Suprapubic skin (tissue), 4 donors: ENCODE measurements around the gene DAP. TPM values are rescaled to one million over a fixed set of nuclear protein-coding genes. Genes with fewer than 3 reads are reported as not detected.

Experiments used
- DNase-seq, 2 donors: peaks; one replicate each; pipeline ENCODE4 v3.0.0-alpha.2; 2019; ENCODE audit warnings: low spot score in 2 of 2
- H3K27ac ChIP-seq: fragments of 200-600 bp; sonication (generic); one replicate; pipeline ENCODE4 v1.5.1; 2019
- H3K27me3 ChIP-seq: fragments of 200-600 bp; sonication (generic); one replicate; pipeline ENCODE4 v1.5.1; 2019
- H3K36me3 ChIP-seq: fragments of 200-600 bp; sonication (generic); one replicate; pipeline ENCODE4 v1.5.1; 2019
- H3K4me1 ChIP-seq: fragments of 200-600 bp; sonication (generic); one replicate; pipeline ENCODE4 v1.5.1; 2019
- H3K4me3 ChIP-seq: fragments of 200-600 bp; sonication (generic); one replicate; pipeline ENCODE4 v1.5.1; 2019; ENCODE audit warnings: mild to moderate bottlenecking
- H3K9me3 ChIP-seq: fragments of 200-600 bp; sonication (generic); one replicate; pipeline ENCODE4 v1.5.1; 2019
- CTCF ChIP-seq, 2 donors: fragments of 200-600 bp in 1 of 2; fragments of 450-650 bp in 1 of 2; sonication (generic) in 1 of 2; IDR thresholded peaks; one replicate each; pipeline ENCODE4 v1.5.1; 2016 to 2019; ENCODE audit warnings: antibody characterized with exemption in 2 of 2, mild to moderate bottlenecking in 1 of 2, moderate library complexity in 1 of 2
- EP300 ChIP-seq: sonication (generic); formaldehyde crosslinking; IDR thresholded peaks from one replicate; pipeline ENCODE4 v1.6.1; 2017; ENCODE audit warnings: antibody characterized with exemption
- POLR2A ChIP-seq, 2 donors: fragments of 450-650 bp; IDR thresholded peaks; one replicate each; pipeline ENCODE4 v1.6.1; 2017; ENCODE audit warnings: antibody characterized with exemption in 2 of 2, mild to moderate bottlenecking in 2 of 2, moderate library complexity in 2 of 2
- POLR2AphosphoS5 ChIP-seq, 3 donors: sonication (generic); formaldehyde crosslinking; IDR thresholded peaks; one replicate each; pipeline ENCODE4 v1.6.1; 2017; ENCODE audit warnings: antibody characterized with exemption in 3 of 3
- WGBS: methylation state at CpG from one replicate; pipeline ENCODE4 v1.1.5; 2018; 5-methylcytosine and 5-hydroxymethylcytosine counted together
- total RNA-seq, 4 donors: library from RNA; depleted of rRNA; stranded (reverse); fragments of >200 nt; gene quantifications; one replicate each; pipeline ENCODE4 v1.1.0, GENCODE V29; 2016

The DAP gene
- total RNA-seq, 4 donors from 2014 or later, result 37.8 to 71.7 (median 56.4) TPM

DNA sequence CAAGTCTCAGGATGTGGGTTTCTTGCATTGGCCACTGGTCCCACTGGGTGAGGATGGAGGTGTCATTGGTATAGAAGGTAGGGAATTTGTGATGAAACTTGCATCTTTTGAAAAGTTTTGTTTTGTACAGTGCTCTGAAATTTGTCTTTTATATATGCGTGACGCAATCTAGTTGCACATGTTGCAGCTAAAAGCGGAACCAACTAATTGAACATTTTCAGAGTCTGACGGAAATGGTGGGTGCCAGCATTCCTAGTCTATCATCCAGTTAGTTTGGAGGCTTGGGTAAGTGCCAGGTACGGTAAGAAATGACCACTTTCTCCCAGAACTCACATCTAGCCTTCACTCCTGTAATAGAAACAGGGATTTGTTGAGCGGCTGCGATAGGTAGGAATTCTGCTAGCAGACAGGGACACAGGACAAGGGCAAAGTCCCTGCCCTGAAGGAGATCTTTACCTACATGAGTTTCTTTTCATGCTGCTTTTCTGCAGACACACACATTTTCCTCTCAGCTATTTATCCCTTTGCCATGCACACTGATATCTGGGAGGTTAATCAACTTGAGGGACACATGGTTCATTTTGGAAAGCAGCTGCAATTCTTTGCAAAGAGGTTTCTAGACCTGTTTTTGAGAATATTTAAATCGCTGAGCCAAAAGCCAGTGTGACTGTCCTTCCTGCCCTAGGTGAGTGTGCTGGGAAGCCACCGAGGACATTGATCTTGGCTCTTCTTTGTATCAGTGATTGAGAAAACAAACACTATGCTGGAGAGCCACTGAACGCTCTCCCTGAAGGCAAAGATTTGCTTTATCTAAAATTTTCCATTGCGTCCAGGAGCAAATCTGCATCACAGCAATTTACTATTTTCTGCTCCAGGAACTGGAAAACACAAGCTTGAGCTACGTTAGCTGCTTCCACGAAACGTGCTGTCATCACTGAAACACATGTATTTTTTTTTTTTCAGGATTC lies 89.7 kb downstream of the DAP start:
- Histone ChIP-seq H3K4me3 (no peak overlapping the region), H3K27me3 (no peaks in the 10 kb centered on the region), H3K36me3 (no peaks in the 10 kb centered on the region), H3K4me1 (no peaks in the 10 kb centered on the region), H3K27ac (no peak overlapping the region), H3K9me3 (no peaks in the 10 kb centered on the region)
- 71% methylated on average over 14 of the region's 14 CpGs for WGBS
- DNase-seq, result no peak
- no peak for TF ChIP-seq CTCF (IDR thresholded peaks at IDR 0.05)
- TF ChIP-seq POLR2AphosphoS5 (IDR thresholded peaks at IDR 0.05), result no peak
- no peak for TF ChIP-seq POLR2A (IDR thresholded peaks at IDR 0.05)
- TF ChIP-seq EP300, result no peak

GRCh38 chr5:10669983-10670382 lies 91.1 kb downstream of the DAP start:
- Histone ChIP-seq H3K27me3 (no peaks in the 10 kb centered on the region), H3K27ac (no peak overlapping the region), H3K36me3 (no peaks in the 10 kb centered on the region), H3K9me3 (no peaks in the 10 kb centered on the region), H3K4me1 (no peaks in the 10 kb centered on the region), H3K4me3 (no peak overlapping the region)
- no peak for DNase-seq
- 97% methylated on average over 1 of the region's 1 CpG for WGBS
- TF ChIP-seq EP300 (no peak), POLR2AphosphoS5 (IDR thresholded peaks at IDR 0.05) (no peak), CTCF (IDR thresholded peaks at IDR 0.05) (no peak), POLR2A (IDR thresholded peaks at IDR 0.05) (no peak)

DNA sequence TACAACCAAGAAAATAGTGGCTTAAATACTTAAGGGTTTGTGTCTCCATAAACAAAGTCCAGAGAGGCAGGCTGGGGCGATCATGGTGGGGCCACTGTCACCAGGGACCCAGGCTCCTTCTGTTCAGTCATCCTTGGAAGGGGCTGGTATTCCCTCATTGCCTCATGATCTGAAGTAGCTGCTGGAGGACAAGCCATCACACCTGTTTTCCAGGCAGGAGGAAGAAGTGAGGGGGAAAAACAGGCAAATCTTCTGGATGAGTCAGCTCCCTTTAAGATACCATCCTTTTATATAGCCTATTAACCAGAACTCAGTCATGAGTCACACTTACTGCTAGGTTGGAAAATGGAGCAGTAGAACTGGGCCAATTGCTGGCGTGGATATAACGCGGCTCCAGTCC lies 92.3 kb downstream of the DAP start:
- H3K4me3 ChIP-seq, result no peak overlapping the region
- TF ChIP-seq CTCF (IDR thresholded peaks at IDR 0.05) (no peak), POLR2A (IDR thresholded peaks at IDR 0.05) (no peak), EP300 (no peak), POLR2AphosphoS5 (IDR thresholded peaks at IDR 0.05) (no peak)
- no peaks in the 10 kb centered on the region for H3K9me3 ChIP-seq
- 87% methylated on average over 4 of the region's 4 CpGs for WGBS
- H3K27ac ChIP-seq, result no peak overlapping the region
- H3K4me1 ChIP-seq, result peaks cover 6% of the 10 kb centered on the region
- H3K27me3 ChIP-seq, result no peaks in the 10 kb centered on the region
- no peak for DNase-seq
- no peaks in the 10 kb centered on the region for H3K36me3 ChIP-seq

DNA sequence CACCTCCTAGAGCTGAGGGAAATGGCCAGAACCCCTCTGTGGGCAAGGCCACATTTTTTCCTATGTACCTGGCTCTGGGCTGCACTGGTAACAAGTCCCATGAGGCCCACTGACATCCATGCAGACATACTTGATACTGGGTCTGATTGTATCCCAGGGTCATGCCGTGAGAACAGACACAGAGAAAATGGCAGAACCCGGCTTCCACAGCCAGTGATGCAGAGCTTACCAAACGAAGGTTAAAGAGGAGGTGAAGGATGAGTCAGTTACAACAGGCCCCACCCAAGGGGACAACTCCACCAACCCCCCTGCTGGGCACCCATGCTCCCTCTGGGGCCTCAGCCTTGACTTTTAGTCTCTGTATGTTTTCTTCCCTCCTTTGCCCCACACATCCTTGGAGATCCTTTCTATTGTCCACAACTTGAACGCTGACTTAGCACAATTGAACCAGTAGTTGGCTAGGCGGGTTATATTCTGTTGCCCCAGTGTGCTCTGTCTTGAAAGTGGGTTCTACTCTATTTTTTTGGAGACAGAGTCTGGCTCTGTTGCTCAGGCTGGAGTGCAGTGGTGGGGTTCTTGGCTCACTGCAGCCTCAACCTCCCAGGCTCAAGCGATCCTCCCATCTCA lies 93.5 kb downstream of the DAP start:
- DNase-seq, result no peak
- Histone ChIP-seq H3K27me3 (no peaks in the 10 kb centered on the region), H3K27ac (no peak overlapping the region), H3K4me3 (no peak overlapping the region), H3K36me3 (no peaks in the 10 kb centered on the region), H3K9me3 (no peaks in the 10 kb centered on the region), H3K4me1 (peaks cover 13% of the 10 kb centered on the region)
- 82% methylated on average over 6 of the region's 6 CpGs for WGBS
- no peak for TF ChIP-seq POLR2AphosphoS5 (IDR thresholded peaks at IDR 0.05)
- no peak for TF ChIP-seq EP300
- no peak for TF ChIP-seq CTCF (IDR thresholded peaks at IDR 0.05)
- no peak for TF ChIP-seq POLR2A (IDR thresholded peaks at IDR 0.05)
